NCI-H446 treated with DMSO at 0.1 percent for 48 hours (cell line): ENCODE results near the gene IL3.

ENCODE experiments used
- DNase-seq: peaks from one replicate; lab custom pipeline; 2025; lab: John Stamatoyannopoulos, UW

IL3 gene

DNA sequence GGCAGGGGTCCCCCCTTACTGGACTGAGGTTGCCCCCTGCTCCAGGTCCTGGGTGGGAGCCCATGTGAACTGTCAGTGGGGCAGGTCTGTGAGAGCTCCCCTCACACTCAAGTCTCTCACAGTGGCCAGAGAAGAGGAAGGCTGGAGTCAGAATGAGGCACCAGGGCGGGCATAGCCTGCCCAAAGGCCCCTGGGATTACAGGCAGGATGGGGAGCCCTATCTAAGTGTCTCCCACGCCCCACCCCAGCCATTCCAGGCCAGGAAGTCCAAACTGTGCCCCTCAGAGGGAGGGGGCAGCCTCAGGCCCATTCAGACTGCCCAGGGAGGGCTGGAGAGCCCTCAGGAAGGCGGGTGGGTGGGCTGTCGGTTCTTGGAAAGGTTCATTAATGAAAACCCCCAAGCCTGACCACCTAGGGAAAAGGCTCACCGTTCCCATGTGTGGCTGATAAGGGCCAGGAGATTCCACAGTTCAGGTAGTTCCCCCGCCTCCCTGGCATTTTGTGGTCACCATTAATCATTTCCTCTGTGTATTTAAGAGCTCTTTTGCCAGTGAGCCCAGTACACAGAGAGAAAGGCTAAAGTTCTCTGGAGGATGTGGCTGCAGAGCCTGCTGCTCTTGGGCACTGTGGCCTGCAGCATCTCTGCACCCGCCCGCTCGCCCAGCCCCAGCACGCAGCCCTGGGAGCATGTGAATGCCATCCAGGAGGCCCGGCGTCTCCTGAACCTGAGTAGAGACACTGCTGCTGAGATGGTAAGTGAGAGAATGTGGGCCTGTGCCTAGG lies 13.0 kb downstream of the IL3 start, which contains the start of gene CSF2:
TSS of gene CSF2 (plus strand) at position 559 of the 783 bp plus-strand sequence. CDS start at position 594, 35 bp downstream.
- no peak for DNase-seq

DNA sequence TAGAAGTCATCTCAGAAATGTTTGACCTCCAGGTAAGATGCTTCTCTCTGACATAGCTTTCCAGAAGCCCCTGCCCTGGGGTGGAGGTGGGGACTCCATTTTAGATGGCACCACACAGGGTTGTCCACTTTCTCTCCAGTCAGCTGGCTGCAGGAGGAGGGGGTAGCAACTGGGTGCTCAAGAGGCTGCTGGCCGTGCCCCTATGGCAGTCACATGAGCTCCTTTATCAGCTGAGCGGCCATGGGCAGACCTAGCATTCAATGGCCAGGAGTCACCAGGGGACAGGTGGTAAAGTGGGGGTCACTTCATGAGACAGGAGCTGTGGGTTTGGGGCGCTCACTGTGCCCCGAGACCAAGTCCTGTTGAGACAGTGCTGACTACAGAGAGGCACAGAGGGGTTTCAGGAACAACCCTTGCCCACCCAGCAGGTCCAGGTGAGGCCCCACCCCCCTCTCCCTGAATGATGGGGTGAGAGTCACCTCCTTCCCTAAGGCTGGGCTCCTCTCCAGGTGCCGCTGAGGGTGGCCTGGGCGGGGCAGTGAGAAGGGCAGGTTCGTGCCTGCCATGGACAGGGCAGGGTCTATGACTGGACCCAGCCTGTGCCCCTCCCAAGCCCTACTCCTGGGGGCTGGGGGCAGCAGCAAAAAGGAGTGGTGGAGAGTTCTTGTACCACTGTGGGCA lies 13.8 kb downstream of the IL3 start:
- DNase-seq = no peak

DNA sequence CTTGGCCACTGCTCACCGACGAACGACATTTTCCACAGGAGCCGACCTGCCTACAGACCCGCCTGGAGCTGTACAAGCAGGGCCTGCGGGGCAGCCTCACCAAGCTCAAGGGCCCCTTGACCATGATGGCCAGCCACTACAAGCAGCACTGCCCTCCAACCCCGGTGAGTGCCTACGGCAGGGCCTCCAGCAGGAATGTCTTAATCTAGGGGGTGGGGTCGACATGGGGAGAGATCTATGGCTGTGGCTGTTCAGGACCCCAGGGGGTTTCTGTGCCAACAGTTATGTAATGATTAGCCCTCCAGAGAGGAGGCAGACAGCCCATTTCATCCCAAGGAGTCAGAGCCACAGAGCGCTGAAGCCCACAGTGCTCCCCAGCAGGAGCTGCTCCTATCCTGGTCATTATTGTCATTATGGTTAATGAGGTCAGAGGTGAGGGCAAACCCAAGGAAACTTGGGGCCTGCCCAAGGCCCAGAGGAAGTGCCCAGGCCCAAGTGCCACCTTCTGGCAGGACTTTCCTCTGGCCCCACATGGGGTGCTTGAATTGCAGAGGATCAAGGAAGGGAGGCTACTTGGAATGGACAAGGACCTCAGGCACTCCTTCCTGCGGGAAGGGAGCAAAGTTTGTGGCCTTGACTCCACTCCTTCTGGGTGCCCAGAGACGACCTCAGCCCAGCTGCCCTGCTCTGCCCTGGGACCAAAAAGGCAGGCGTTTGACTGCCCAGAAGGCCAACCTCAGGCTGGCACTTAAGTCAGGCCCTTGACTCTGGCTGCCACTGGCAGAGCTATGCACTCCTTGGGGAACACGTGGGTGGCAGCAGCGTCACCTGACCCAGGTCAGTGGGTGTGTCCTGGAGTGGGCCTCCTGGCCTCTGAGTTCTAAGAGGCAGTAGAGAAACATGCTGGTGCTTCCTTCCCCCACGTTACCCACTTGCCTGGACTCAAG lies 14.6 kb downstream of the IL3 start:
- DNase-seq = no peak

DNA sequence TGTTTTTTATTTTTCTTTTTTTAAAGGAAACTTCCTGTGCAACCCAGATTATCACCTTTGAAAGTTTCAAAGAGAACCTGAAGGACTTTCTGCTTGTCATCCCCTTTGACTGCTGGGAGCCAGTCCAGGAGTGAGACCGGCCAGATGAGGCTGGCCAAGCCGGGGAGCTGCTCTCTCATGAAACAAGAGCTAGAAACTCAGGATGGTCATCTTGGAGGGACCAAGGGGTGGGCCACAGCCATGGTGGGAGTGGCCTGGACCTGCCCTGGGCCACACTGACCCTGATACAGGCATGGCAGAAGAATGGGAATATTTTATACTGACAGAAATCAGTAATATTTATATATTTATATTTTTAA lies 15.2 kb downstream of the IL3 start:
- DNase-seq = no peak

DNA sequence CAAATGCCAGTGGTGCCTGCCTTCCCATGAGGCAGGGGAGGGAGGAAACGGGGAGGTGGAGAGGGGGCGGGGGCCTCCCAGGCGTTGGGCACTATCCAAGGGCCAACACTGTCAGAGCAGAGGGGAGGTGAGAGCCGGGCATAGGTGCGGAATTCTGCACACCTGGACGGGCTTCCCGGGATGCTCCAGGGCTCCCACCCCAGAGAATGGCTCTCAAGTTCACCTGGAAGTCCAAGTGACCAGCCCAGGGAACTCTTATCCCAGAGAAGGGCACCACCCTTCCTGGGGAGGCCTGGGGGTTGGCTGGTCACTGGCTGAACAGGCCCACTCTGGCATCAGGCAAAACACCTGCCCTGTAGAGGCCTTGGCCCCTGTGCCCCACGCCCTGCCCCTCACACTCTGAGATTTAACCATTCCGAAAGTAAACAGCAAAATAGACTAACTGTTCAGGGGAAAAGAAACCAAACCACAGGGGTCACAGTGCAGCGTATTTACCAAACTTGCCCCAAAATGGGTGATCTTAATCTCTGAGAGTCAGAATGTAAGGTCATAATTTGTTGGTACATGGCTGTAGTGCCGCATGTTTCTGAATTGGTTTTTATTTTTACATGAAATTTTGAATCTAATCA lies 15.9 kb downstream of the IL3 start:
- DNase-seq = no peak

DNA sequence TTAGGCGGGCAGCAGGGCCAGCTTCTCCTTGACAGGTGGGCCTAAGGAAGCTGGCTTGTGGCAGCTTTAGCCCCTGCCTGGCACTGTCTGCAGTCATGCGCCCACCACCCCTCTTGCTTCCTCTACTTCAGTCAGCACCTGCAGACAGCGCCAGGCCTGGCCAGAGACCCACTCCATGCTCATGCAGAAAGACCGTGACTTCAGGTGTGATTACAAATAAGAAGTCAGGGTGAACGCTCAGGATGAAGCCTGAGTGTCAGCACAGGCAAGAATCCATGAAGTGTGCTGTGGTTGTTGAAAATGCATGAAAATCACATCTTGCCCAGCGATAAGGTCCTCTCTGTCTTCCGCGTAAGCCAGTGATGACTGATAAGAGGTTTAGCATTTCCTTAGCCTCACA lies 16.5 kb downstream of the IL3 start:
- no peak for DNase-seq

DNA sequence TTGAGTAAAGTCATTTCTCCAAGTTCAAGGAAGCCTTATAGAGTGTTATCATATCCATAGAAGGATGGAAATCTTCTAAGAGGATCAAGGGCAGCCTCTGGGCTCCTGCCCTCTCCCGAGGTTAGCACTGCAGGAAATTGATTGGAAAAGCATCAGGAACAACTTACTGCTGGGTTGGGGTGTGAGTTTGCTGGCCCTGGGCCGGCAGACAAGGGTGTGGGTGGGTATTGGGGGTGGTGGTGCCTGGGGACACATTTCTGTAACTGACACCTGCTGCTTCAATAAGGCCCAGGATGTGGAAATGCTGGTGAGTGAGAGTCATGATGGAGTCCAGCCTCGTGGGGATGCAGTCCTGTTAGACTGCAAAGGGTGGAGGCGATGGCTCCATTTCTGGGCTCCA lies 18.6 kb downstream of the IL3 start:
- DNase-seq = no peak

DNA sequence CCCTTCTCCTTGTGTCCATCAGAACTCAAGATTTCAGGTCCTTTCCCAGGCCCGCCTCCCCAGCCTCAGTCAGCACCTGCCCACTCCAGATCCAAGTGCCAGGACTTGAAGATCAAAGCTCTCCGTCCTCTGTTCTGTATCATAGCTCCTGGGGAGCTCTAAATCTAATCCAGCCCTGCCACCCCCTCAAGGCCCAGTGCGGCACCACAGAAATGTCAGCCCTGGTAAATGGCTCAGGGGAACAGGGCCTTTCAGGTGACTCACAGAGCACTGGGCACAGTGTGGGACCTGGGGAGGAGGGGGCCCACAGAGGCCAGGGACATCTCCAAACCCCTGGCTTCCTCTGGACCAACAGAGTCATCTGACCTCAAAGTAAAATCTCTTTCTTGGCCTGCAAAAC lies 19.2 kb downstream of the IL3 start:
- no peak for DNase-seq

DNA sequence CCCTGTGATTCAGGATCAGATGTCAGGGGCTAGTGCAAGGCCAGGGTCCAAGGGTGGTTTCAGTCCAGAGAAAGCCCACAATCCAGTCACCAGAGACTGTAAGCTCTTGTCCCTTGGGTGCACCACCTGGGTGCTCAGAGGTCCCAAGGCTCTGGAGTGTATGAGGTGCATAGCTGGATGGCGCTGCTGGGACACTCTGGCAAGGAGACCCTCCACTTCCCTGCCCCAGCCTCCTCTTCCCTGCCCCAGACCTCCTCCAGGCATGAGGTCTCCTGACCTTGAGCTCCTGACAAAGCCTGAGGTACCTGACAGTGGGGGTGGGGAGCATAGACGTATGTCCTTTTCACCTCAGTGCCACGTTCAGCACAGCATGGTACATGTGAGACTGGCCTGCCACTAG lies 20.1 kb downstream of the IL3 start:
- DNase-seq = no peak

DNA sequence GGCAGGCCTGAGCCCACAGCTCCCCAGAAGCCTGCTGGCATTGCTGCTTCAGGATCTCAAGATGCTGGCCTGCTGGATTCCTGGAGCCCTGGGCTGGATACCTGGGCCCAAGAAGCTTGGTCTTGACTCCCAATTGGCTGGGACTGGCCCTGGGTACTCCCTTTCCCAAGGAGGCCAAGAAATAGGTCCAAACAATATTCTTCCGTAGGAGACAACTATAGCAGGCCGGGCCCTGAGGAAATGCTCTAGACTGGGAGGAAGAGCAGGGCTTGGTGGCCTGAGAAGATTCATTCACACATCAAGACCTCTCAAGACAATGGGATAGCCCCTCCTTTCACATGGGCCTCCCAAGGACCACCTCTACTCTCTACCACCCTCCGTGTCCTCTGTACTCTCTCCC lies 21.0 kb downstream of the IL3 start:
- DNase-seq = no peak

DNA sequence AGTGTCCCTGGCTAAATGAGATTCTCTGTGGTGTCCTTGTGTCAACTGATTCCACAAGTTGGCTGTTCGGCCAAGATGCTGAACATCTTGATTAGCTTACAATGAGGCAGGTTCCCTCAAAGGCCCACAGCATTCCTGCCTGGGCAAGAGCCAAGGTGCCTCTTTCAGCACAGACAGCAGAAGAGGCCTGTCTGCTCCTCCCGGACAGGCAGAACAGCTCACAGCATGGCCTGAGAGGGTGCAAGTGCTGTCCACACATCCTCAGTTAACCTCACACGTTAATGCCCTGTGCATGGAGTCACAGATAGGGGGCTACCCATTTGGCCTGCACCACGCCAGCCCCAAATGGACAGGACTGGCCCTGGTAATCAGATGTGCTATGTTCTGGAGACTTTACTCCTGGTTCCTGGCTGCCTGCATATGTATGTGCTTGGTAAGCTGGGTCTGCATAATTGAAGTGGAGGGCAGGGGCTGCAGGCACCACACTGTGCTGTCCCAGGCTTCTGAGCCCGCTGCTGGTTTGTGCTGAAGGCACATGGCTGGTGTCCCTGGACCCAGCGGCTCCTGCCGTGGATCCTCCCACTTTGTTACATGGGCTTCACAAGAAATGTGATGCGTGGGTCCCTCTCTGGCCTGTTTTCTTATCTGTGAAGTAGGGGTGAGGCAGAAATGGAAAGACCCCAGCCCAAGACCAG lies 22.0 kb downstream of the IL3 start:
- no peak for DNase-seq

DNA sequence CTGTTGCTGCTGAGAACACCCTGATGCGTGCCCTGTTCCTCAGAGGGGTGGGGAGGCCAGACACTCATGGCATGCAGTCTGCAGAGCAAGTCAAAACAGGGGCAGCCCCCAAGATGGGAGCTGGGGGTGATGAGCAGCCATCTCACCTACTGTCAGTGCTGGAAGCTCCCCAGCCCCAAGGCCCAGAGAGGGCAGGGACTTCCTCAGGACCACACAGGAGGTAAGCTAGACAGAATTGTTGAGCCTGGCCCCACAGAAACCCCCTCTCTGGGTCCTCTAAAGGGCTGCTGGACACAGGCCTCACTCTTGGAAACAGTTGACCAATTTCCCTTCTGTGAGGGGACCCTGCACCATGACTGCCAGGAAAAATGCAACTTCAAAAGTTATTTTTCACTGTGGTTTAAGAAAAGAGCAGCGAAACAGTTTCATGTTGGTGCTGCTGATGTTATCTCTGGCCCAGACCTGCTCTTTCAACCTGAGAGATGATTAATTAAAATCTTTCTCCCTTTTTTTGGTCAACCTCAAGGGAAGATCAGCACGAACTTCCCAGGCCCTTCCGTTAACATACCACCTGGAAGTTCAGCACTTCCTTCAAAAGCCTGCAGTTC lies 22.7 kb downstream of the IL3 start:
- DNase-seq = no peak

DNA sequence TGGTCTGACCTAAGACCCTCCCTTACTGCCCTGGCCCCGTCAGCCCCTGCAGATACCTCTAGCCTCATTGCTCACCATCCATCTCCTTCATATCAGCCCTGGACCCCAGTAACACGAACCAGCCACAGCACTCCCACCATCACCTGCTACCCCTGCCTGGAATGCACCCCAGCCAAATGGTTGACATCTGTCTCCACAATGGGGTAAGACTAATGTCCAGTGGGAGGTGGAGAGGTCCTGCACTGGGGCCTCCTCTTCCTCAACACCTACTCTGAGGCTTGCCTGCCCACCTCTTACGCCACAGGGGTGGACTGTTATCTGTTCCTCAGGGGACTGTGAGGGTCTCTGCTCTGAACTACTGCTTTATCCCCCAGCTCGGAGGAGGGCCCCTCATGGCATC lies 25.2 kb downstream of the IL3 start:
- no peak for DNase-seq

DNA sequence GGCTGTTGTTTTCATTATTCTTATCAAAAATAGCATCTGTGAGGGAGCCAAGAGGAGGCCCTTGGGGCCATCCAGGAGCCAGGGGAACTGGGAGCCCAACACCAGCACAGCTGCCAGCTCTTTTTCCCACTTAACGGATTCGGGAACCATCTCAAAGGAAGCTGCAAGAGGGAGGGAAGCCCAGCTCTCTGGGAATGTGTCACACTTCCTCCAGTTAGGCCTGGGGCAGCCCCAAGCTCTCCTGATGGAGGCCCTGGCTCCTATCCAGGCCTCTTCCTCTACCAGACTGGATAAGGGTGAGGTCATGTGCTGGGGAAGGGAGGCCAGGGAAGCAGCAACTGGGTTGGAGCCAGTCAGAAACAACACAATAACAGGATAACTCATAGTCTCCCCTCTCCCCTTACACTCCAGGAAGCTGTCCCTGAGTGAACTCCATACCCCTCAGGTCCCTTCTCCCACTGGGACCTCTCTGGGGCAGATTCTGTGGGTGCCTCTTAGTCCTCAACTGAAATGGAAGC lies 25.9 kb downstream of the IL3 start:
- peak; percentile 96 for DNase-seq

DNA sequence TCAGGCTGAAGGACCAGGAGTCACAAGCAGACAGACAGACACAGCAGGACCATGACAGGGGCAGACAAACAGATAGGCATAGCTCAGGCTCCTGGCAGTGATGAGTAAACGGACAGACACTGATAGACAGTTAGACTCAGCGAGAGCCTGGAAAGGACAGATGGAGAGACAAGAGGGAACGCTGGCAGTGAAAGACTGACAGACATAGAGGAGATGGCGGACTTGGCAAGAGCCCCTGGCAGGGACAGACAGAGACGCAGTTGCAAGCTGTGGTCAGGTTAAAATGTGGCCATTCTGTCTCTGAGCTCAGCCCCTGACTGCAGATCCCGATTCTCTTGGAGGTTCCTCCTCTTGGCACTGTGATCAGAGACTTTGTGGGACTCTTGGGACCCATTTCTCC lies 26.7 kb downstream of the IL3 start:
- peak; percentile 94 for DNase-seq

DNA sequence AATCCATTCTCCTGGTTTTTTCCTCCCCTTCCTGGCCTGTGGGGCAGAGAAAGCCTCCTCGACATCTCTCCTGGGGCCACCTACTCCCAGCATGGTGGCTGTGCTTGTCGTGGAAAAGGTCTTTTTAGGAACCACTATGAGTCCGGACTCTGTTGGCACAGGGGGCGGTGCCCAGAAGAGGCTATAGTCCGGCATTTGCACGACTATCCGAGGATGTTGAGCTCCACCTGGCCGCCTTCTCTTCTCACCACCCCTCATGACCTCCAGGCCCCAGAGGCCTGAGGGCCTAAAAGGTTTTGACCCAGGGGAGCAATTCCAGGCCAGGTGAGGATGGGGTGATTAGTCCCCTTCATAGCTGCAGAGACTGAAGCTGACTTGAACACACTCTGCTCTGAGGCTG lies 27.2 kb downstream of the IL3 start:
- no peak for DNase-seq

DNA sequence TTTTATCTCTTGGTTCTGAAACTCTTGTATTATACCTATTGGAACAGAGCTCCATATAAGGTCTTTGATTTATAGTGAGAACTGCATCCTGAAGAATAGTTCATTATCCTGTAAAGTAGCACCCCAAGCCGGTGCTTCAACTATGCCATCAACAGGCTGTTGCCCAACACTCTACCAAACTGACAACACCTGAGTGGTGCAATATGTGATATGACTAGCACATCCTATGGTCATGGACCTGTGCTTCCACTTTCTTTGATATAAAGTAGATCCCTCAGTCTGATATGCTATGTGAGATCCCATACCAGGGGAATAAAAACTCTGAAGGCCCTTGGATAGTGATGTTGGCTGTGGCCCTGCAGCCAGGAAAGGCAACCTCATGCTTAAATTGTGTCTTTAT lies 28.9 kb downstream of the IL3 start:
- no peak for DNase-seq

DNA sequence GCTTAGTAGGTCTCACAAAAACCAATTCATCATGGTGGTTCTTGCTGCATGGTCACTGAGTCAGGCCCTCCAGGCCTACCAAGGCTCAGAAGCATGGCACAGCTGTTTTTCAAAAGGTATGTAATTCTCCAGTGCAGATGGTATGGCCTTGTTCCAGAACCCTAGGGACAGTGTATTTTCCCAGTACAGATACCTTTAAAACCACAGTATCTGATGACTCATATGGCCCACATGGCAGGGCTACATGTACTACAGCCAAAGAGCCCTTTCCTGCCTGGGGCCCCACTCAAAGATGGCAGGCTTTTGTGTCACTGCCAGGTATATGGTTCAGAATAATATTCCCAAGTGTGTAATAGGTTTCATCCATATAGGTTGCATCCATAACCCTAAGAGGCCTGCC lies 29.7 kb downstream of the IL3 start:
- DNase-seq = peak; percentile 88

DNA sequence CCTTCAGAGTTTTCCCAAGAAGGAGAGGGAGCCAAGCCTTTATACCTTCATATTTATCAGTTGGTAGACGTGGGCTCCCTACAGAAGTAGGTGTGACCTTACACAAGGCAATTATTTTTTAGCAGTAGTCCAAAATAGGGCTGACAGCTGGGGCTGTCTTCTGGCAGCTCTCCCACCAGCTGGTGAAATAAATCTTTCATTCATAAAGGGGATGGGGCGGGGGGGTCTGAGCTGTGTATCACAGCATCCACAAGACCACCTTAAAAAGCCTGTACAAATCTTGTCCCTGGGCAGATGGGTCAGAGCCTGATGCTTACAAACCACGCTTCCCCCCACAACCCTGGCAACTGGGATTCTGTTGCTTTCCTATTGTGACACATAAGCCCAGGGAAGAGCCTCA lies 32.8 kb downstream of the IL3 start:
- peak; percentile 42 for DNase-seq

DNA sequence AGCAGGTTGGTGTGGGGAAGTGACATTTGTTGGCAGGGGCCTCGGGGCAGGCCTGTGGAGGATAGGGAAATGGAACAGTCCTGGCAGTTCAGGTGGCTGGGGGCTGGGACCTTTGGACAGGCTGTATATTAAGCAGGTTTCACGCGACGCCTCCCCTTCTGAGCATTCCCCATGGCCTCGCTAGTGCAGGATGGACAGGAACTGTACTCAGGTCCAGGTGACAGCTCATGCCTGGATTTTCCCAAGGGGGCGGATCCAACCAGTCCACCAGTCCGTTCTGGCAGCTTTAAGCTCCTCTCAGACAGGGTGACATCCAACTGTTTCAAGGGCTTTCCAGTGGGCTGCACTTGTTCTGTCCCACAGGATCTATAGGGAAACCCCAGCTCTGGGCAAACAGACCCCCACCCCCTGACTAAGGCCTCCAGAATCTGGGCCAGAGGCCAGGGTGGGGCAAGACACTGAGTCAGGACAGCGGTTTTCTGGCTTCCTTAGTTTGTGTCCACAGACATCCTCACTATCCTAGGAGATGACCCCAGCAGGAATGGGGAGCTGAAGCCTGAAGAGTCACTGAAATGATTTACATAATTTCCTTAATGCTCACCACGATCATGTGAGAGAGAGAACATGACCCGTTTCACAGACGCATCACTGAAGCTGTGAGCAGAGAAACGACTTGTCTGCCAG lies 34.1 kb downstream of the IL3 start:
- DNase-seq = no peak
